A375 (cell line): ENCODE data around the gene PLA2G10. TPM values are rescaled to one million over a fixed set of nuclear protein-coding genes. Genes with fewer than 3 reads are reported as not detected.

Experiments
- small RNA-seq: library from RNA; depleted of rRNA; stranded (forward); fragments of <200 nt; gene quantifications from one replicate; pipeline ENCODE3, GENCODE V24; 2014
- total RNA-seq: library from RNA; depleted of rRNA; stranded (reverse); fragments of >200 nt; shearing (Covaris generic); gene quantifications from 2 replicates; pipeline ENCODE4 v1.2.3, GENCODE V29; 2014; rRNA removed

The PLA2G10 gene, protein sequence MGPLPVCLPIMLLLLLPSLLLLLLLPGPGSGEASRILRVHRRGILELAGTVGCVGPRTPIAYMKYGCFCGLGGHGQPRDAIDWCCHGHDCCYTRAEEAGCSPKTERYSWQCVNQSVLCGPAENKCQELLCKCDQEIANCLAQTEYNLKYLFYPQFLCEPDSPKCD
- total RNA-seq = not detected in 2 replicates

DNA sequence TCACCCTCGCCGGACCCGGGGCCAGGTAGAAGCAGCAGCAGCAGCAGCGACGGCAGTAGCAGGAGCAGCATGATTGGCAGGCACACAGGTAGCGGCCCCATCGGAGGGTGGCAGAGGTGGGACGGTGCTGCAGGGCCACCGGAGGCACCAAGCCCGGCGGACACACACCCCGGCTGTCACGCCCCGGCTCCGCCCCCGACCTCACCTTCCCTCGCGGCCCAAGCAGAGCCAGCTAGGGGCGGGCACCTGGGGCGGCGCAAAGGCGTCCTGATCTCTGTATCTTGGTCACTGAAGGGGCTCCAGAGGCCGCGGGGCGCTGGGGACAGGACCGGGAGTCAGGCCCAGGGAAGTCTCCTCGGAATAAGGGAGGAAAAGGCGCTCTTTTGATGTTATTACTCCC, at the start of gene PLA2G10:
PLA2G10 (minus strand) TSS at position 180 of the 400 bp plus-strand sequence; CDS start at position 101, 79 bp downstream.

DNA sequence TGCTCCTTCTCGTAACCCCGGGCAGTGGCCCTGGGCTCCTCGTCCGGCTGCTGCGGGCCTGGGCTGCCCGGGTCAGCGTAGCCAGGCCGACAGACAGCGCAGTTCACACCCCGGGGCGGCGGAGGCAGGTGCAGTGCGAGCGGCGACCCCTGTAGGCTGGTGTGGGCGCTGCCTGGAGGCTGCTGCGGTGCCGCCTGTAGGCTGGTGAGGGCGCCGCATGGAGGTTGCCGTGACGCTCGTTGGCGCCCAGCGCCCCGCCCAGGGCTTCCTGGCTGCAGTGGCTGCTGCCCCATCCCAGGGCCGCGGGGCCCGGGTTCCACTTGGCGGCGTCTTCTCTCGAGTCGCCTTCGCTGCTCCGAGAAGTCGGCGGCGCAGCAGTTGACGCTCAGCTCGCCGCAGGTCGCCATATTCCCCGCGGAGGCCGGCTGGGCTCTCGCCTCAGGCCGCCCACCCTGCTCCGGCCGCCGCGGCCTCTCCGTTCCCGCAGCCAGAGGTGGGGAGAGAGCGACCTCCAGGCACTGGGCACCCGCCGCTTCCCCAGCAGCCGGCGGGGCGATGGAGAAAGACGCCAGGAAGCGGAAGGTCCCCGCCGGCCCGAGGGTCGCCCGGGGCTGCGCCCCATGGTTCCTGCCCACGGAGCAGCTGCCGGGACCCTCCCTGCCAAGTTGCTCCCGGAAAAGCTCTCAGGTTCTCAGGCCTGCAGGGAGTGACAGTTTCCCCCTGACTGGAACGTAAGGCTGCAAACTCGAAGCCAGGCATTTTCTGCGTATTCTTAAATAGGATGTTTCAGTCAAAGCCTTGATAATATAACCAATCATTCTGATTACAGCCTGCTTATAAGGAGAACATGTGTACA, 48.4 kb upstream of the PLA2G10 start, which contains the start of gene NPIPA2:
NPIPA2 (plus strand) TSS at position 261 of the 856 bp plus-strand sequence. CDS start 5,533 bp downstream, outside the sequence.

DNA sequence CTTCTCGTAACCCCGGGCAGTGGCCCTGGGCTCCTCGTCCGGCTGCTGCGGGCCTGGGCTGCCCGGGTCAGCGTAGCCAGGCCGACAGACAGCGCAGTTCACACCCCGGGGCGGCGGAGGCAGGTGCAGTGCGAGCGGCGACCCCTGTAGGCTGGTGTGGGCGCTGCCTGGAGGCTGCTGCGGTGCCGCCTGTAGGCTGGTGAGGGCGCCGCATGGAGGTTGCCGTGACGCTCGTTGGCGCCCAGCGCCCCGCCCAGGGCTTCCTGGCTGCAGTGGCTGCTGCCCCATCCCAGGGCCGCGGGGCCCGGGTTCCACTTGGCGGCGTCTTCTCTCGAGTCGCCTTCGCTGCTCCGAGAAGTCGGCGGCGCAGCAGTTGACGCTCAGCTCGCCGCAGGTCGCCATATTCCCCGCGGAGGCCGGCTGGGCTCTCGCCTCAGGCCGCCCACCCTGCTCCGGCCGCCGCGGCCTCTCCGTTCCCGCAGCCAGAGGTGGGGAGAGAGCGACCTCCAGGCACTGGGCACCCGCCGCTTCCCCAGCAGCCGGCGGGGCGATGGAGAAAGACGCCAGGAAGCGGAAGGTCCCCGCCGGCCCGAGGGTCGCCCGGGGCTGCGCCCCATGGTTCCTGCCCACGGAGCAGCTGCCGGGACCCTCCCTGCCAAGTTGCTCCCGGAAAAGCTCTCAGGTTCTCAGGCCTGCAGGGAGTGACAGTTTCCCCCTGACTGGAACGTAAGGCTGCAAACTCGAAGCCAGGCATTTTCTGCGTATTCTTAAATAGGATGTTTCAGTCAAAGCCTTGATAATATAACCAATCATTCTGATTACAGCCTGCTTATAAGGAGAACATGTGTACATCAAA, 9.3 kb upstream of the PLA2G10 start, which contains the start of gene NPIPA3:
NPIPA3 (plus strand) TSS at position 256 of the 856 bp plus-strand sequence. CDS start 5,533 bp downstream, outside the sequence.

DNA sequence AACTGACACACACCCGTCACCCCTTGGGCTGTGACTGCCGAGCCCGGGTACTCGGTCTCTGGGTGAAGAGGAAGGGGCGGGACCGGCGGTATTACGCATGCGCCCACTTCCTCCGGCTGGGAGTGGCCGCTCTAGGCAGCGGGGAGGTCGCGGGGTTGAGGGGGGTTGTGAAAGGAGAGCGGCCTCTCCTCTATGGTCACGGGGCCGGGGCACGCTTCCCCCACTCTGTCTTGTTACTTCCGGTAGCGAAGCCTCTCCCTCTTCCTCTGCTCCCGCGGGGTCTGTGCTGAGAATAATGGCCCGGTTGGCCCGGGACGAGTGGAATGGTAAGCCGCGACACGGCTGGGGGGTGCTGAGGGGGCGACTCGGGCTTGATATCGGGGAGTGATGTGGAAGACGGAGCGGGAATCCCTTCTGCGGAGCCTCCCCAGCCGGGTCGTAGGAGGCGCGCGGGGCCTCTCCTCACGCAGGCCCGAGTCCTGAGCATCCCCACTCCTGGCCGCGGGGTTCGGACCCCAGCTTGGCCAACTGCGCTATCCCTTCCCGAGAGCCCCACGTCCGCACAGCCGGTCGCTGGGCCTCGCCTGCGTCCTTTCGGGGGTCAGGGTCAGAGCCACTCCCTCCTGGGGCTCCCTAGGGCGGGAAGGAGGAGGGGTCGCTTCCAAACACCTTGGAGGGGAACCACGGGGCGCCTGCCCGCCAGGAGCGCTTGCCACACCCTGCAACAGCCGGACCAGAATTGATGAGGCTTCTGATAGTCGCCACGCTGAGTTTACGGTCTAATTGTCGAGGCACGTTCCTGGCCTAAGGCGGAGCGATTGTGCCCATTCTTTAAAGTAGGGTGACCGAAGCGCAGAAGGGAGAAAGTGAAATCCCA, 61.2 kb downstream of the PLA2G10 start, which contains the start of gene BFAR:
BFAR (plus strand) TSS at position 259 of the 877 bp plus-strand sequence. CDS start 11,396 bp downstream, outside the sequence.

DNA sequence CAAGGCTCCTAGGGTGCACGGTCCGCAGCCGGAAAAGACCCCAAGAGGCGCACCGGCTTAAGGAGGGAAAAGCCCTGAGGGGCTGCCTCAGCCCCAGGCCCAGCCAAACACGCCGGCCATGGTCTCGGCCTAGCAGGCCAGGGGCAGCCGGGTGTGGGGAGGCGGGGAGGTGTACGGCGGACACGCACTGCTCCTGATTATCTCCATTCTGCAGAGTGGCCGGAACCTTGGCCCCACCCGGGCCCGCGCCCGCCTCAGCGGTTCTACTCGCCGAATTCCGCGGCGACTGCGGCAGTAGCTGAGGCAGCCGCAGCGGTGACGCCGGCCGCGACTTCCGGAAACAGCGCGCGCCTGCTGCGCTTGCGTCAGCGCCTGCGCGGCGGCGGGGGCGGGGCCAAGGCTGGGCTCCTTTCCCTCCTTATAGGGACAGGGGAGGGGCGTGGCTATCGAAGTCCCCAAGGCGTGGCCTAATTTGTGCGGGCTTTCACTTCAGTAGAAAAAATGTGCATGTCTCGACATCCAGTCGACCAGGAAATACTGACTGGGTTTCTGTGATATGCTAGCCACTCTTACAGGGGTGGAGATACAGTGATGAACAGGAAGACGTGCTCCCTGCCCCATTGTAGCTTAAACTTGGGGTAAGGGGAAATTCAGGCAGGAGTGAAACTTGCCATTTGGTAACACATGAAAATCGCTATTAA, 64.0 kb downstream of the PLA2G10 start, which contains the start of gene PARN:
PARN (minus strand) TSS at position 342 of the 701 bp plus-strand sequence; CDS start at position 207, 135 bp downstream.

Small RNA genes within 50 kb of the gene (small RNA-seq; reads per million reads assigned to genes)
- not detected for gene RNU7-125P

Other genes starting within 250 kb of the PLA2G10 start
- gene PARN, start 64.0 kb downstream of the PLA2G10 start, total RNA-seq = 40.4 and 41.8 TPM in 2 replicates
- 81.8 and 96.3 TPM in 2 replicates for gene BFAR, start 61.4 kb downstream of the PLA2G10 start, total RNA-seq
- gene NPIPA3, start 9.1 kb upstream of the PLA2G10 start, total RNA-seq = 3.7 and 4.7 TPM in 2 replicates
- 3.7 and 4.7 TPM in 2 replicates for gene NPIPA2, start 48.2 kb upstream of the PLA2G10 start, total RNA-seq
- gene NOMO1, start 139.4 kb upstream of the PLA2G10 start, total RNA-seq = 87.1 and 87.7 TPM in 2 replicates
- gene NPIPA1, start 243.1 kb upstream of the PLA2G10 start, total RNA-seq = 52.4 and 58.4 TPM in 2 replicates